GM18507 (cell line): Measurements from ENCODE around the gene SLC2A9.

Experiments used
- DNase-seq: peaks from one replicate; pipeline ENCODE4 v3.0.0; 2011; ENCODE audit warnings: low read depth; ENCODE audit not compliant: insufficient read length; ENCODE audit errors: extremely low spot score
- FAIRE-seq: peaks from 2 replicates; lab custom pipeline; 2011; peaks lifted over from hg19 to GRCh38; lab: Jason Lieb, UNC

Gene SLC2A9

GRCh38 chr4:9870165-9870790, 151.0 kb downstream of the SLC2A9 start:
- FAIRE-seq = no peak
- no peak for DNase-seq

- FAIRE-seq = no peak
These were observed 153.4 kb downstream of the SLC2A9 start for GRCh38 chr4:9867751-9868425.

GRCh38 chr4:9866931-9867330, 154.4 kb downstream of the SLC2A9 start:
- FAIRE-seq (no peak), DNase-seq (no peak)

More at GRCh38 chr4:9867751-9868425, 153.4 kb downstream of the SLC2A9 start:
- DNase-seq = no peak

DNA sequence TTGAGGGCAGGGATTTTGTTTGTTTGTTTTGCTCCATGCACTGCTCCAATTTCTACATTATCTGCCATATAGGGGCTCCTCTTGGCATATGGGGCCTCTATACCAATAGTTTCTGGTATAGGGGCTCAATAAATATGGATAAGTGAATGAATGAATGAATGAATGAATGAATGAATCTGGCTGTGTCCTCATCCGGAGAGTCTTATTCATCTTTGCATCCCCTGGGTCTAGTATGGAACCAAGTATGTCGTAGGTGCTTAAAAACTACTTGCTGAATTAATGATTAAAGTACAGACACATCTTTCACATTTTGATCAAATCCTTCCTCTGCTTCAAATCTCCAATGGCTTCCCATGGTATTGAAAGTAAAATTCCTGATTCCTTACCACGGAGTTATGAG, 159.7 kb downstream of the SLC2A9 start:
- FAIRE-seq (no peak), DNase-seq (no peak)

GRCh38 chr4:9859810-9860209, 161.5 kb downstream of the SLC2A9 start:
- DNase-seq = no peak
- FAIRE-seq = no peak

DNA sequence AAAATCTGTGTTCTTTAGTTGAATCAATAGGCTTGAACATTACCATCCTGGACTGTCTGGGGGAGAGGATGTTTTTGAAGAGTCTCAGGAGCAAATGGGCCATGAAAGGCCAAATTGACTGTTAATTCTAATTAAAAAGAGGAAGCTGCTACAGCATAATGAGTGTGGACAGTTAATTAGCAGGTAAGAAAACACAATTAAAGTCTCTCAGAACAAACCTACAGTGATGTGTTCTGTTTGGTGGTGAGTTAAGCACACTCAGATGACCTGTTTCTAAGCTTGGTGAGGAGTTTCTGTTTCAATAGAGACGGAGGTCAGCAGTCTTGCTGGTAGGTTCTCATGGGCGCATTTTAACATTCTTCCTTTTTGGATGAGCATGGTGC, 171.8 kb downstream of the SLC2A9 start:
- DNase-seq (no peak), FAIRE-seq (no peak)

GRCh38 chr4:9847968-9848748, 173.1 kb downstream of the SLC2A9 start:
- FAIRE-seq (no peak), DNase-seq (no peak)

DNA sequence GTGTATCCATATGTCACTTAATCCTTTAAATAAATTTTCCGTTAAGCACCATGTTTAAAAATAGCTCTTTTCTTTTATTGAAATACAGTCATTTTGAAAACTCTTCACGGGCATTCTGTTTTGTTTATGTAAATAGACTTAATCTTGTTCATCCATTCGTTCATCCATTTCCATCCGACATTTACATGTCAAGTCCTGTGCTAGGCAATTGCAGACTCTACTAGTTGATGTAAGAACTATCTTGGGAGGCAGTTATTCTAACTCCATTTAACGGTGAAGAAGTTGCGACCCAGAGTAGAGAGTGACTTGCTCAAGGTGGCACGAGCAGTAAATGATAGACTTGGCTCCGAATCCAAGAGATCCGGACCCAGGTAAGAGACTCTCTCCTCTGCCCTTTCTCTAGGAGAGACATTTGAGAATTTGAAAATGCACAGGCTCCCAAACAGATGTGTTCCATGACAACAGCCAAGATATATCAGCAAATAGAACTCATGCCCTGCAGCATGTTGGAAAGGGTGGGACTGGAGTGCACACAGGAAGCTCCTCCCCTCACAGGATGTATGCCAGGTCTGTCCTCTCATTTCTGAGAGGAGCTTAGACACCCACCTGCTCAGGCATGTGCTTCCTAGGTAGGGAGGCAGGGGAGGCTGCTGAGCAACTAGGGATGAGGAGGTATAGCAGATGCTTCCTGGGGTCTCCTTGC, 175.4 kb downstream of the SLC2A9 start:
- no peak for FAIRE-seq
- no peak for DNase-seq

DNA sequence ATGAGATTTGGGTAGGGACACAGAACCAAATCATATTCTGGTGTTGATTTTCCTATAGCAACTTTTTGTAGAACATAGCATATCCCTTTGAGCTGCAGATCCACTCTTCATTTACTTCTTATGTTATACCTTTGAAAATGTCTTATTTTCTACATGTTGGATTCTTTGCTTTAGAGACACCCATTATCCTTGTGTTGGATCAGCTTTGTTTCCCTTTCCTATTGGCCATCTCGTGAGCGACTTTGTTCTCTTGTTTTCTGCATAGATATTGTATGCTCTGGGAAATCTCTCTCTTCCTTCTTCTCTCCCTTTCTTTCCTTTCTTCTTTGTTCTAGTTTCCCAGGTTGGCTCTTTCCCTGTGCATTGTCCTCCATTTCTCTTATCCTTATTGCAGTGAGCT, 180.2 kb downstream of the SLC2A9 start:
- DNase-seq (no peak), FAIRE-seq (no peak)

DNA sequence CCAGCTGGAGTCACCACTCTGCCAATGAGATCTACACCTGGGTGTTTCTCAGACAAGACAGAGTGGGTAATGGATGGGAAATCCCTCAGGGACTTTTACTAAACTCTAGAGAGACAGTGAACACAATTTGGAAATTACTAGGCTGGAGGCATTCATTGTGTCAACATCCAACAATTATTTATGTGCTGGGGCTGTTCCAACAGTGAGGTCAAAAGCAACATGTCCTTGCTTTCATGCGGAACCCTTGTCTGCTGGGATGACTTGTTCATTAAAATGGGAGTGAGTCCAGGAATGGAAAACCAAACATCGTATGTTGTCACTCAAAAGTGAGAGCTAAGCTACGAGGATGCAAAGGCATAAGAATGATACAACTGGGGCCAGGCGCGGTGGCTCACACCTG, 185.9 kb downstream of the SLC2A9 start:
- FAIRE-seq = no peak
- DNase-seq = no peak

DNA sequence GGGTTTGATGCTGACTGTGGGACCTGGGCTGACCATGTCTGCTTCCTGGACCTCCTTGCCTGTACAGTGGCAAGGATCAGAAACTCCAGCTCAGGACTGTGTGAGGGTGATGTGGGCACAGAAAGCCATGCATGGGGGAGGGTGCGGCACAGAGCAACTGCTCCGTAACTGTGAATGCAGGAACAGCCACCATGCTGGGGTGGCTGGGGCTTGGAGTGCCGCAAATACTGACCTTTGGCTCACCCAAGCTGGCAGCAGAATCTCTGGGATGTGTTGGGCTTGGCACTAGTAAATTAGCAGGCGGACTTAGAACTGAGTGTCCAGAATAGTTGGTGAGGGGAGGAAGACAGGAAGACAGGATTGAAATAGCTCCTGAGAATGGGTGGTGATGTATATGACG, 187.9 kb downstream of the SLC2A9 start:
- FAIRE-seq = no peak
- no peak for DNase-seq

- no peak for FAIRE-seq
- no peak for DNase-seq
These were observed 188.7 kb downstream of the SLC2A9 start for GRCh38 chr4:9832640-9833039.

DNA sequence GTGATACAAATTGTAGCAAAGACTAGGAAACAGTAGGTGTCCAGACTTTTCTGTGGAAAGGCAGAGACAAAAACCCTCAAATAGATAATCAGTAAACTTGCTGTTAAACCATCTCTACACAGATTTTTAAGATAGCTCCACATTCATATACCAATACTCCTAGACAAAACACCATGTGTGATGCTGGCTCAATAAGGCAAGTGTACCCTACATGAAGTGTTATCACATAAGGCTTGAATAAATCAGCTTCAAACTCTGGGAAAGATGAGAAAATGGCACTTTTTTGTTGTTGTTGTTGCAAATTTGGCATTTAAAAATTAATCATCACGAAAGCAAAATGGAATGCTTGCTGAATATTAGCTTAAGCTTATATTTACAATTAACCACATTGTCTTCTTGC, 194.7 kb downstream of the SLC2A9 start:
- DNase-seq (no peak), FAIRE-seq (no peak)

GRCh38 chr4:9825049-9825448, 196.2 kb downstream of the SLC2A9 start:
- FAIRE-seq (no peak), DNase-seq (no peak)

DNA sequence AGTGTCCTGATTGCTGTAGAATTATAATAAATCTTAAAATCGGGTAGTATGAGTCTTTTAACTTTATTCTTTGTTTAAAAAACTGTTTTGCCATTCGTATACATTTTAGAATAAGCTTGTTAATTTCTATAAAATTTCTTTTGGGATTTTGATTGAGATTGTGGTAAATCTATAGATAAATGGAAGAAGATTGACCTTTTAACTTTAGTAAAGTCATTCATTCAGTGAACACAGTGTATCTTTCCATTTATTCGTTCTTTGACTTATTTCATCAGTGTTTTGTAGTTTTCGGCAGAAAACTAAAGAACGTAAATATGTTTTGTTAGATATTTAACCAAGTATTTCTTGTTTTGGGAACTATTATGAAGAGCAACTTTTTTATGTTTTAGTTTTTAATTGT, 201.0 kb downstream of the SLC2A9 start:
- DNase-seq (no peak), FAIRE-seq (no peak)

DNA sequence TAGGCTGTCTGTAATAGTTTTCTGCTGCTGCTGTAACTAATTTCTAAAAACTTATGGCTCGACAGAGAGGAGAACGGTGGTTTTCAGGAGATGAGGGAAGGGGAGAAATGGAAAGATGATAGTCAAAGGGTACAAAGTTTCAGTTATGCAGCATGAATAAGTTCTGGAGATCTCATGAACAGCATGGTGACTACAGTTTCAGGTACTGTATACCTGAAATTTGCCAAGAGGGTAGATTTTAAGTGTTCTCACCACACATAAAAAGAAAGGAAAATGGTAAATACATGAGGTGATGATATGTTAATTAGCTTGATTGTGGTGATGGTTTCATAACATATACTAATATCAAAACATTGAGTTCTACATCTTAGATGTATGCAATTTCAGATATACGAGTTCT, 205.0 kb downstream of the SLC2A9 start:
- no peak for DNase-seq
- FAIRE-seq = no peak

GRCh38 chr4:9812501-9813340, 208.6 kb downstream of the SLC2A9 start:
- FAIRE-seq (peak; percentile 84), DNase-seq (no peak)

DNA sequence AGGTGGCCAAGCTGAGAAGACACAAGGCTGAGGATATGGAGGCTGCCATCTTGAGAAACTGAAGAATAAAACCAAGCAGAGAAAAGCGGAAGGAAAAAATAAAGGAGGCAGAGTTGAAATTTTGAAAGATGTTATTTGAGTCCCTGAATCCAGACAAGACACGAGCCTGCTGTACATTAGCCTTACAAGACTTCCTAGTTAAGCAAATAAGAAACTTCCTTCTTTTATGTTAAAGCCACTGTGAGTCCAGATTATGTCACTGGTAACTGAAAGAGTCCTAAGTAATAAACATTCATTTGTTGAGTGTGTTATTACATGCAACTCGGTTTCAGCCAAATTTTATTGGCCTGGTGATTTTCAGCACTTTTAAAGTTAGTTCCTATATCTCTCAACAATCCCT, 209.5 kb downstream of the SLC2A9 start:
- DNase-seq = no peak
- FAIRE-seq = no peak

GRCh38 chr4:9808077-9808476, 213.2 kb downstream of the SLC2A9 start:
- DNase-seq (no peak), FAIRE-seq (no peak)
